ENCODE results near the gene NDEL1.

The NDEL1 gene

DNA sequence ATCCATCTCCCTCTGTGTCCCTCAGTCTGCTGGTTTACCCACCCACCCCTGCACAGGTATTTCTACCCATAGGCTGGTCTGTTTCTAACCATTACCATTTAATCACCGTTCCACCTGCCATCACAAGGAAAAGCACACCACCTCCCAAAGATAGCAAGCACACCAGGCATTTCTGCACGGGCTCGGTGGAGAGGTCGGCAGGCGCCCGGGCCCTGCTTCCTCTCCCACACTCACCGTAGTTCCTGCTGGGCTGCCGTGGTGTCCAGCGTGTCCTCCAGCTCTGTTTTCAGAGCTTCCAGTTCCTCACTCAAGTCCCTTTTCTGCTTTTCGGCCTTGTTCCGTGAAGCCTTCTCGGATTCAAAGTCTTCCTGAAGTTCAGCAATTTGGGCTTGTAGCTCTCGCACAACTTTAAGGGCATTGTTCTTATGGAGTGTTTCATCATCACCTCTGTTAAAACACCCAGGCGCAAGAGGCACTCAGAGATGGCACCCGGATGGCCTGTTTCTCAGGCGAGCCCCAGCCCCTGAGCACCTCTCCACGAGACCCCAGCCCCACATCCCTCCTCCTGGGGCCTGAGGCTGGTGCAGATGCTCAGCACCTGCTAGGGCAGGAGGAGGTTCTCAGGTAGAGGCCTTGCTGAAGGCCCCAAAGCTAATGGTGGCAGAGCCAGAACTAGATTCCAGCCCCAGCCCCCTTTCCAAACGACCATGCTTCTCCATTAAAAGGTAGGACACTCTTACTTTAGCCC, 69.0 kb downstream of the NDEL1 start:
- DNase-seq (ENCODE audit: low read depth): no peak

GRCh38 chr17:8506145-8506544, 70.5 kb downstream of the NDEL1 start:
- DNase-seq (ENCODE audit: low read depth): no peak

DNA sequence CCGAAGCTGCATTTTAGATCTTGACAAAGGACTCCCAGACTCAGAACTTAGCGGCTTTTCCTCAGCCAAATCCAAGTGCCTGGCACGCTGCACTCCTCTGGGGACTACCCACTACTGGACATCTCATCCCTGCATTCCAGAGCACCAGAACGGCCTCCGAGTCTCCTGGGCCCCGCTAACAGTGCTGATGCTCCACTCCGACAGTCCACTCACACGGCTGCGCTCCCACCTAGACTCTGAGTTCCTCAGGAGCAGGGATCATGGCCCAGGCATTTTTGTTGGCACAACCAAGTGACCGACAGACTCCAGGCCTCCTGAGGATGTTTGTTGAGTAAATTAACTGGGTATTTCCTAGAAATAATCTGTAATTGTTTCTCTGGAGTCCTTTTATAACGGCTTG, 79.1 kb downstream of the NDEL1 start:
- DNase-seq (ENCODE audit: low read depth): no peak
